ENCODE results near the gene GRID1.

GRID1 gene

DNA sequence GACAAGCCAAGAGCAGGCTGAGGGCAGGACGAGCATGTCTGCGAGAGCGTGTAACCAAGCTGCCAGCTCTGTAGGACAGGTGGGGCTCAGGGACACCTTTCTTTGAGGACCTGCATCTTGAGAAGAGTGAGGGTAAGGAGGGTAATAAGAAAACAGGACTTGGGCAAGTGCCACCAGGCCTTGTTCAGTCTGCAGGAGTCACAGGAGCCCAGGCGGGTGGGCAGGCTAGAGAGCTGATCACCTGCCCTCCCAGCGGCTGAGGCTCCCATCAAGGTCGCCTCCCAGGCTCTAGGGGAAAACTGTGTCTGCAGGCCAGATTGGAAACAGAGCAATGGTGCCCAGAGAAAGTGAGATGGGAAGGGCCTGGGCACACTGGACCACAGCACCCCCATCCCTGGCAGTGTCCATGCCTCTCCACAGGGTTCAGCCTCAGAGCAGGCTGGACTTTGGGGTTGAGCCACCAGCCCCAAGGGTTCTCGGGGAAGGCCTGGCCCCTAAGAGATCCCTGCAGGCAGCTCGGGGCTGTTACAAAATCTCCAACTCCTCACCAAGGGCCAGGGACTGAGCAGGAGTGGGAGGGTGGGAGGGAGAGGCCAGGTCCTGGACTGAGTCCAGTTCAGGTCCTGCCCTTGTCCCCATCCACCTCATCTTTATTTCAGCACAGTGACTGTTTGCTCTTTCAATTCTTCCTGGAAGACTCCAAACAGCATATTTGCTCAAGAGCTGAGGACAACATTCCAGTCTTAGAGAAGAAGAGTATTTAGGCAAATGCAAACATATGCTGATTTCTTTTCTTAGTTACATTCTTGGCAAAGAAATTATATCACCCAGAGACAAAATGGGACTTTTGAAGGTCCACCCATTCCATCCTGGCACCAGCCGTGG lies 161.9 kb downstream of the GRID1 start:
- DNase-seq: no peak

DNA sequence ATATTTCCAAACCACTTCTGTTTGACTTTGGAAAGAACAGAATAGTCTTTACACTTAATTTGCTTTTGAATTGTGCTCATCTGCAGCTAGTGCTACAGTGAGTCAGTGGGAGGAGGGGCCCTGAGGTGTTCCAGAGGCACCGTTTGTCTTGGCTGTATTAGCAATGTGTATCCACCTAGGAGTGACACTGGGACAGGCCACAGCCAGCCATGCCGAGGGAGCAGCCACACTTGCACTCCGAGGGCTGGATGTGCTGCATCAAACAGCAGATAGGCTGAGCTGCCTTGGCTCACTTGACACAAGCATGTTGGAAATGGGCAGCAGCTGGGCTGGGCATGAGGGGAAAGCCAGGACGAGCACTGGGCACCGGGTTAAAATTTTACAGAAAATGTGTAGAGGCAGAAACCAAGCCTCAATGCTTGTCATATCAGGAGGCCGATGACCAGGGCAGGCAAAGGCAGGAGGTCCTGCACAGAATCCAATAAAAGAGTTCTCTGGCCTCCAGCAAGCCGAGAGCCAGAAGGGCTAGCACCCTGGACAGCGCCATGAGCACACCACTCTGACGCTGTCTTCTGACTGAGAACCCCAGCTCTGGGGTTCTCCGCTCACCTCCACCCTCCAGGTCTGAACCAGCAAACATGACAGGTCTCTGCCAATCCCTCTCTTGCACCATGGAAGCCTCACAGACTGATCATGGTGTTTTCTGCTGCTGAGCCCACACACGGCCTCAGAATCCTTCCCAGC lies 163.3 kb downstream of the GRID1 start:
- DNase-seq: no peak

DNA sequence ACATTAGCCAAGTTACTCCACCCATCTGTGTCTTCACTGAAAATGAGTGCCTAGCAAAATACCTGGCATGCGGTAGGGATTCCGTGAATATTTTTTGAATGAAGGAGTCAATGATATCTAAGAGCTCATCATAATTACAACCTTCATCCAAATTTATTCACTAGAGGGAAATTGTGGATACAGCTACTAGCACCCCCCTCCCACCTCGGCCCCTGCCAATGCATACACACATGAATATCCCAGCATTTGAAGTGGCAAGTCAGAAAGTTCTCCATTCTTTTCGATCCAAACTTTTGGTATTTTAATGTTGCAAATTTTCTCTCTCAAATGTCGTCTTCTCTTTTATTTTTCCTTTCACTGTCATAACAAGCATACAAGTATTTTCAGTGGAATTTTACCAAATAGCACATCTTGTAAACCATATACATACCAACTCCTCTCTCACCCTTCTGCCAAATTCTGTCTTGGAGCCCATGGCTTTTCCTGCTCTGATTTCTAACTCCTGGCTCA lies 164.3 kb downstream of the GRID1 start:
- no peak for DNase-seq

DNA sequence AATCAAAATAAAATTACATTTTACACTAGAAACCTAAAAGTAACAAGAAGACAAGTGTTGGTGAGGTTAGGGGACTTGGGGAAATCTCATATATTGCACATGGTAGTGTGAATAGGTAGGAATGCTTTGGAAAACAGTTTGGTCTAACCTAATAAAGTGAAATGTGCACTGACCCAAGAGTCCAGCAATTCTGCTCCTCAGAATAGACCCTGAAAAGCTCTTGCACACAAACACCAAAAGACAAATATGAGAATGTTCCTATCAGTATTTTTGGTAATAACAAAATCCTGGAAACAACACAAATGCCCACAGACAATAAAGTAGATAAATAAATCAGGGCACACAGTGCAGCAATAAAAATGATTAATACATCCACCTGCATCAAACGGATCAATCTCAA lies 165.7 kb downstream of the GRID1 start:
- DNase-seq: no peak

DNA sequence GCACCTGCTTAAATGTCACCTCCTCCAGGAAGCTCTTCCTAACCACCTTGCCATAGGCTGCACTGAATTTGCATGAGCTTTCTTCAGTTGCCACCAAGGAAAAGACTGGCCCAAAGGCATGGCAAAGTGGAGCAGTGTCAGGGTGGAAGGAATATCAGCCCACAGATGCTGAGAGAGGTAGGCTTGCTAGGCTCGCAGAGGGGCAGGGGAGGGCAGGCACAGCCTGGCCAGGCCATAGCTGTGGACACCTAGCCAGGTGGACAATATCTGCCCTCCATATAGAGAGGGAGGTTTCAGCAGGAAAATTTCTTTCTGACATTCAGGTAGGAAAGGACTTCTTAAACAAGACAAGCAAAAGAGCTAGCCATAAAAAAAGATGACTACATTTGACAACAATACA lies 166.3 kb downstream of the GRID1 start:
- no peak for DNase-seq

DNA sequence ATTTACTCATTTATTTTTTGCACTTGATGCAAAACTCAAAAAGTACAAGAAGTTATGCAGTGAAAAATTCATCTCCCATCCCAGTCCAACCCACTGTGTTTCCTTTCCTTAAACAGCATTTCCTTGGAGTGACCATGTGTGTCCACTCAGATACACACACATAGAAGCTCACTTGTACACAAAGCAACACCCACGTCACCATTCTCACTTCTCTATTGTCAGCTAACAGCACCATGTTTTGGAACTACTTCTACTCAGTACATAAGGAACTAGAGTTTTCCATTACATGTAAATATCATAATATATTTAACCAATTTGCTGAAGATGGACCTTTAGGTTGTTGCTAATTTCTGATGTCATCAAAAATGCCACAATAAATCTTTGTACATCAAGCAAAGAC lies 167.6 kb downstream of the GRID1 start:
- DNase-seq: no peak

DNA sequence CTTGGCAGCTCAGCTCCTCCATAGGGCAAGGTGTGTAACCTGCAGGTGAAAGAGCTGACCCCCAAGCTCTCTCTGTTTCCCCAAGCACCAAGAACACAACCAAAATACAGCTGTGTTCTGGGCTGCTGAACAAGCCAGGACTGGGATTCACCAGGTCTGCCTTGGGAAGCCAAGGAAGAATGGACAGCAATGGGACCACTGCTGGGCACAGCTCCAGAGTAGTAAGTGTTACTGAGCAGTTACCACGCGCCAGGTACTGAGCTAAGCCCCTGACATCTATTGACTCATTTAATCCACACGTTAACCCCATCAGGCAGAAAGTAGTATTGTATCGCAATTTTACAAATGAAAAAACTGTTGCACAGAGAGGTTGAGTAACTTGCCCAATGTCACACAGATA lies 168.3 kb downstream of the GRID1 start:
- DNase-seq: no peak

DNA sequence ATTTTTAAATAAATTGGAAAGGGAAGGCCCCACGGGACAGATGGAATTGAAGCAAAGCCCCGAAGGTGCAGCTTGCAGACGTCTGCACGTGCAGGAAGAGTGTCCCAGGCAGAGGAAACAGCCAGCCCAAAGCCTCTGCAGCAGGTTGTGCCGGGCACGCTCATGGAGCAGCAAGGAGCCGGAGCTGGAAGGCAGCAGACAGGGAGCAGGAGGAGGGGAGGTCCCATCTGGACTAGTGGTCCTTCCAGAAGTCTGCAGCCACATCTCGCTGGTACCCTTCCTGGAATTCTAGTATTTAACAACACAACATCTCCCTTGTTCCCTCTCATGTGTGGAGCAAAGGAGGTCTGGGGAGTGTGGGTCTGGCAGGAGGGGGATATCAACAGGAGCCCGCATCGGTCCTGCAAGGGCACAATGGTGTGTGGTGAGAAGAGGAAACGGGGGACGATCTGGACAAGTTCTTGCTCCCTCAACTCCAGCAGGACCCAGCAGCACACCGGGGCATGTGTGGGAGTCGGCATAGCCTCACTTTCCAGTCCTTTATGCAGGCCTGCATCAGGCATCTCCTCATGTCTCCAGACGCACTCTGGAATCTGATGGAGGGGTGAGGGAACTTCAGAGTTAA lies 169.3 kb downstream of the GRID1 start:
- DNase-seq: no peak

DNA sequence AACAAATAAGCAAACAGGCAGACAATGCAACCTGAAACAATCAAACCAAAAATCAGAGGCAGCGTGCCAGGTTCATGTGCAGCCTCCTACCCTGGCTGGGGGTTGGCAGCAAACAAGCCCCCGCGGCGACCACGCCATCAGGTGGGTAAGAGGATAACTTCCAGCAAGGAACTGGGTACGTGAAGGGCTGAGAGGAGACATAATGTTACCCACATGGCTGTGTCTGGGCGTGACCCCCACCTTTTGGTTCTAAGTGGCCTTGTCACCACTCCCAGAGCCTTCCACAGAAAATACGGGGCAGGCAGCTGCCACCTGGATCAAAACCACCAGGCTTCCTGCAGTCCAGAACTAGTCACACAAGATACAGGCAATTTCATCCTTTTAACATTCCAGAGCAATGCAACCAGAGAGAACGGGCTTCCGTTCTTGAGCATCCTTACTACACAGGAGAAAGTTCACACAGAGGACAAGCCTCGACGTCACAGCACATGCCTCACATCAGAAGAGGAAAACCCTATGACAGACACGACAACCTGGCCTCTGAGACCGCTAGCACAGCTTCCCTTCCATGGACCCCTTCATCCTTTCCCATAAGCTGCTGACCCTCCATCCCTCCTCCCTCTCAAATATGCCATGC lies 171.0 kb downstream of the GRID1 start:
- DNase-seq: no peak

DNA sequence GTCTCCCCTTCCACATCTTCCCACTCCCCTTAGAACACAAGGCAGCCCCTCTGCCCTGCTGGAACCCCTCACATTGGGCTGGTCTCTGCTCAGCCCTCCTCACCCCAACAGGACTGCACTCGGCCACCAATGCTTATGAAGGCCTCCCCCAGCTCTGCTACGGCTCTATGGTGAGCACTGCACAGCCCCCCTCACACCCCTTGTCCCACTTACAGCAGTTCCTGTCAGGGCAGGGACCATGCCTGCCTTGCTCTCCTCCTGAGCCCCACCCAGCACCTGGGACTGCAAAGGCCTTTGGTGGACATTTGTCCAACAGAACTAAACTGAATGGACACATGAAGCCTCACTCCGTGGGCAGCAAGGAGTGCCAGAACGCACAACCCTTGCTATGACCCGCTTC lies 171.9 kb downstream of the GRID1 start:
- DNase-seq: no peak

DNA sequence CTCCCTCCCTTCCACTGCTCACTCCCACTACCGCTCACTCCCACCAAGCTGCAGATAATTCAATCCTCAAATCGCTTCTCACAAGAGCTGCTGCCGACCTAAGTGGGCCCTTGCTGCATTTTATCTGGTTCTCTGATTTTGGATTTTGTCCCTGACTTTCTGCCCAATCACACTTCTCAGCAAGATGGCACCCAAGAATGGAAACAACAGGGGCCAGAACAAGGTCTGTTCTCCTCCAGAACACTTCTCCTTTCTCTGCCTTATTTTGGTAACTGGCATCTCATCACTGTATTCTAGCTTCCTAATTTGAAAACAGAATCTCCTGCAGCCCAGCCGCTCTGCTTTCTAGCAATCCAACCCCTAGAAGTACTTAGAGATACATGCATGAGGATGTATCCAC lies 172.8 kb downstream of the GRID1 start:
- no peak for DNase-seq

DNA sequence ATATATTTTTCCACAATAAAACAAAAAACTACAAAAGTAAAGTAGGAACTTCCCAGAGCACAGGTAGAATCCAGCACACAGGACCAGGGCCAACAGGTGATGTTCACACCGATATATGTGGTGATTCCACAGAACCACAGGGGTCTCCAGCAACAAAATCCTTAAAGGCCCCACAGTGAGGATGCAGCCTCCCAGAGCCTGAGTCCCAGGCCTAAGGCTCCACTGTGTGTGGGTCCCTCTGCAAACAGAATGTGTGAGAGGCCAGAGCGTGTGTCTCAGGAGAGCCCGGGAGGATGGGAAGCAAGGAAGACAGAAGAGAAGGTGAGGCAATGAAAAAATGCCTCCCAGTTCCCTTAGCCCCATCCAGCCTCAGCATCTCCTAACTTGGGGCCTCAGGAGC lies 173.9 kb downstream of the GRID1 start:
- no peak for DNase-seq

DNA sequence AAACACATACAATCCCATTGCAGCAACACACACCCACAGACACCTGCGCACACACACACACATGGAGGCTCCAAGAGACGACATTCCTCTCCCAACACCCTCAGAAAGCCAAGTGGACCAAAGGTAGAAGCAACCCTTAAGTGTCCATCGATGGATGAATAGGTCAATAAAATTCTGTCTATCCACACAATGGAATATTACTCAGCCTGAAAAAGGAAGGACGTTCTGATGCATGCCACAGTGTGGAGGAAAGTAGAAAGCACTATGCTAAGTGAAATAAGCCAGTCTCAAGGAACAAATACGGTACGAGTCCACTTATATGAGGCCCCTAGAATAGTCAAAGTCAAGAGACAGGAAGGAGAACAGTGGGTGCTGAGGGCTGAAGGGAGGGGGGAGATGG lies 174.4 kb downstream of the GRID1 start:
- DNase-seq: no peak

DNA sequence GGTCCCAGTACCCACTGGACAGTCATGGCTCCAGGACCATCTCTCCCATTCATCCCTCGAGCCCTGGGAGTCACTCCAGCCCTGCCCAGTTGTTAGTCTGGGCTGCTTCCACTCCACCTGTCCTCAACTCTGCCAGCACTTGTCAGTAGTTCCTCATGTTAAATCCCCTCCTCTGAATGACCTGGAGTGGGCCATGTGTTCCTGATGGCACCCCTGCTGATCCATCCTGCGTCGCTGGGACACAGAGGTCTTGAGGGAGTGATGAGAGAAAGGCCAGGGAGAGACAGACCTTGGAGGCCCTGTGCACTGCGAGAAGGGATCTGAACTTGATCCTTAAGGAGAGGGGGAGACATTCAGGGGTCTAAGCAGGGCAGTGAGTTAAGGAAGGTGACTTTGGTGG lies 174.9 kb downstream of the GRID1 start:
- no peak for DNase-seq

DNA sequence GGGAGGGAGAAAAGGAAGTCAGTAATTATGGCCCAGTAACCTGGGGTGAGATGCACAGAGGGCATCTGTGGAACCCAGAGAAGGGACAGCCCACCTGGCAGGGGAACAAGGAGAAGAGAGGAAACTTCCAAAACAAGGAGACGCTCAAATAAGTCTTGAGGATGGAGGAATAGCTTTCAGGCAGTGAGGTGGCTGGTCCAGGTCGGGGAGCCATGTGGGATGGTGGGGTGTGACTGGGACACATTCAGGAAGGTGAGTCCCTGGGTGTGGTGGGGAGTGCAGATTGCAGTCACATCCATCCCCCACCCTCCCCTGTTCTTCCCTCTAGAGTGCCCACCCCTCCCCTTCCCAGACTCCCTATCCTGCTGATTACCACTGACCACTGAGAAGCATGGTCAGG lies 175.4 kb downstream of the GRID1 start:
- no peak for DNase-seq

DNA sequence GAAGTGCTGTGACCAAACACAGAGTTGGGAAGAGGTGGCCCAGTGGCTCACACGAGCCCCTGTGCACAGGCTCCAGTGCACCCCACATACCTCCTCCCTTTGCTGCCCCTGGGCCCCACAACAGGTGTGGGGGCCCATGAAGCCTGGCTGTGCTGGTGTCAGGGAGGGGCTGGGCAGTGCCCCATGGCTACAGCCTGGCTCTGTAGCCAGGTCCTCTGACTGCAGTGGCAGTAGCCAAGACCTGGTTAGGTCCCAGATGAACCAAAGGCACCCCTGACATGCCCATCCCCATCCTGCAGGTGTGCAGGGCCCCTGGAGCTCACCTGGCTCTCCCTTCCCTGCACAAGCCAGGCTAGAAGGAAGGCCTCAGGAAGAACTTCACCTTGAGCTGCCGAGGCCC lies 176.3 kb downstream of the GRID1 start:
- DNase-seq: no peak

DNA sequence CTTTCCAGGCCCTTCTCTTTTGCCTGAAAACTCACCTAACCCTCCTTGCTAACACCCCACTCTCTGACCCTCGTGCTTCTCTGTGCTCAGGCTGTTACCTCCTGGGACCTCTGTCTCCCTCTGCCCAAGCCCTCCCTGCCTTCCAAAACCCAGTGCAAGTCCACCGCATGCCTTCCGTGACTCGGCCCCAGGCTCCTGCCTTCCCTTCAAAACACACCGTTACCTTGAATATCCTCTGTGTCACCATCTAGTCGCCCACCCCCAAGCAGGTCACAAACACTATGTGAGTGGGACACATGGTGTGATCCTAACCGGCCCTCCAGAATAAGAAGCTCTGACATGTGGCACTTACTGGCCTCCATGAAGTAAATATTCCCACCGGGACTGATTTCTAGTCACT lies 176.7 kb downstream of the GRID1 start:
- no peak for DNase-seq

DNA sequence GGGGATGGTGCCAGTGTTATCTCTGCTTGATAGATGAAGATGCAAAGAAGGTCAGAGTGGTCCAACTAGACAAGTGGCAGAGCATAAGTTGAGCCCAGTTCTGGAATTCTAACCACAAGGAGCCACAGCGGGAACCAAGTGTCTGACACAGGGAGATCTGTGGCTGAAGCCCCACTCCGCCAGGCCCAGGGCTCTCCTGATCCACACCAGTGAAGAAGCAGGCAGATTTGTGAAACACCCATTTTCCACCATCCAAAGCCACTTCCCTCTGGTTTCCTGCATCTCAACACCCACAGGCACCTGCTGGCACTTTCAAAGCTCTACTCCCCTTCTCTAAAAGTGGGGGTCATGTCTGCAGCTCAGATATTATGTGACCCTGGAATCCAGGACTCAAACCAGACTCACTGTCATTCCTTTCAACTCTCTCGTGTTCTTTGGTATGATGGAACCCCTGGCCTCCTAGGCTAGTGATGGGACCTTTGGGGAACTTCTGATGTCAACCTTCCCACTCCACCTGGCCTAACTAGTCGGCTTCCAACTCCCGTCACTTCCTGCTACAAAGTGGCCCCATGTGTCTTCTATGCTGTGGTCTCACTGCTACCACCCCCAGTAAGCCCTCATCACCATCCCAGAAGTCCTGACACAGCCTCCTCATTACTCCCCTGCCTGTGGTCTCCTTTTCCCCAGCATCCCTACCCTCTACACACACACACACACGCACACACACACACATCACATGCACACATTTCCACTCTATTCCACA lies 177.6 kb downstream of the GRID1 start:
- no peak for DNase-seq

DNA sequence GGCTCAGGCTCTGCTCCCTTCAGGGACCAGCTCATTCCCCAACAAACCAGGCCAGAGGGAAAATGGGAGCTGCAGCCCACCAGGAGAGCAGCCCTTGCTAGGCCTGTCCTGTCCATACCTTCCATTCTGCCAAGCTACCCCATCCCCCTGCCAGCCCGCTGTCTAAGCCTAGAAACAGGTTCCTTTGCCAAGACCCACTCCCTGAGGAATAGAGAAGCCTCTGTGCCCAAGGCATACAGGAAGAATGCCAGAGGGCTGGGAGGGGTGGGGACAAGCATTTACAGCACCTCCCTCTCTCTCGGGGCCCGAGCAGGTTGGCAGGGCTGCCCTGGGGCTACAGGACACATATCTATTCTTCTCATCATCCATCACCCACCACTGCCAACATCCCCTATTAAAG lies 178.3 kb downstream of the GRID1 start:
- no peak for DNase-seq

DNA sequence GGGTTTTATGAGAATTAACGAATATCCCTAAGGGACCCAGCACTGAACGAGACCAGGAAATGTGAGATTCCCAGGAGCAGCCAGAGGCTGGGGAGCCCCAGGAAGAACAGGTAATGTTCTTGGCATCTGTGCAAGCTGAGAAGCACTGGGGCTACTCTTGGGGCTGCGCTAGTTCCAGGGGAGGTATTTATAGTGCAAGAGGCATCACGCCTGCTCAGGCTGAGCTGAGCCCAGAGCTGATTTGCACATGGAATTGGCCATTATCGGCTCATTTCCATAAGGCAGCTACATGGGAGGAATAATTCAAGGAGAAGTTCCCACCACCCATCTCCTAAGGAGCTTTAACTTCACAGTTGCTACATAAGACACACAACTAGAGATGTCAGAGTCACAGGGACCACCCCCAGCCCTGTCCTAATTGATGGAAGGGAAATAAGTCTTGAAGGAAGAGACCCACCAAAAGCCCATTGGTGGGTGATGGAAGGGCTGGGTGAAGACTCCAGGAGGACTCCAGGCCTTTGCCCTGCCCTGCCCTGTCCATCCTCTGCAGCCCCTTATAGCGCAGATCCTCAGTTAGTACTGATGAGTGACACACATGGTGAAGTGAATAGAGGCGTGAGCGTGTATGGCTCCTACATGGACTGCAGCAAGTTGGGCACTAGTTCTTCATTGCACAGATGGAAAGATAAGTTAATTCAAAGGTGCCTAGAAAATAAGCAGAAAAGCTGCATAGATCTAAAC lies 178.9 kb downstream of the GRID1 start:
- DNase-seq: no peak

DNA sequence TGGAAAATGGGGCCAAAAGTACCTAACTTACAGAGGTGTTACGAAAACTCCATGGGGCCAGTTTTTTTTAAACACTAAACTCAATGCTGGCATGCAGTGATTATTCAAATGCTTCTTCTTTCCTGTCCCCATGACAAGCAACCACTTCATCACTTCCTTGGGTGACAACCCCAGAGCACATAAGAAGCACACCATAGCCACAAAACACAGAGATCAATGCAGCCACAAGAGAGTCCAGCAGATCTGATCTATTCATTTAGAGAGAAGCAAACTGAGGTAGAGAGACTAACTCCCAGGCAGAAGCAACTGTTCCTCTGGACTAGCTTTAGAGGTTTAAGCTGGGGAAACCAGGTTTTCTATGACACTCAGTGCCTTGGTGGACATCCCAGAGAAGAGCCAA lies 180.0 kb downstream of the GRID1 start:
- no peak for DNase-seq

DNA sequence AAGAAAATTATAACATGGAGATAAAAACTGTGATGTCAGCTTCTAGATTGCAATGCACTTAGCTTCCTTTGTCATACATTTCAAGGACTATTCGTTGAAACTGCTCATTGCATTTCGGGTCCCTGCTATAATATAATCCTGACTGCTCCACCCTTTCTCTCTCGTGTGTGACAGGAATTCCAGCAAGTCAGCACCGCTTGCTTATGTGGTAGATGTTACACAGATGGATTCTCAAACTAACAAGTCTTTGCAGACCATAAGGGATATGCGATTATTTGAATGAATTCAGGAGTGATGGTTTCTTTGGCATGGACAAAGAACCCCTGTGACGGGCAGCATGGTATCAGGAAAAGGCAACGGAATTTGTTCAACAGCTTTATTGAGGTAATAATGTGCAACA lies 184.0 kb downstream of the GRID1 start:
- no peak for DNase-seq
